ENCODE measurements around the gene TNFRSF19. TPM values are rescaled to one million over a fixed set of nuclear protein-coding genes. Genes with fewer than 3 reads are reported as not detected.

TNFRSF19 gene
- total and polyA plus RNA-seq, 2 of the 13 experiments (the other 11 are each of a cell fraction or from before 2014, with no cell fraction given), result 75.3 to 77.7 TPM

GRCh38 chr13:23627410-23627809 is 57.2 kb downstream of the TNFRSF19 start:
- no peak overlapping the region for H2AFZ ChIP-seq (ENCODE audit: low read length)
- H3K27me3 ChIP-seq (ENCODE audit: control insufficient read depth in 1 of 2, insufficient read depth in 2 of 2, low read length in 2 of 2), result no peaks in the 10 kb centered on the region
- ChIA-PET CTCF (ENCODE audit: low intra/inter-chr PET ratio, low total read pairs) (no interaction called here), POLR2A (interaction anchor here (1.0 kb wide), 1 partner anchor 27 kb away, joined by 3 read pairs; no protein-coding TSS in a partner anchor)
- no peaks in the 10 kb centered on the region for H3K9me3 ChIP-seq (ENCODE audit: low read length)
- peaks cover 65% of the 10 kb centered on the region for H3K4me1 ChIP-seq (ENCODE audit: insufficient read depth, low read length)
- H4K20me1 ChIP-seq (ENCODE audit: insufficient read depth, low read length), result no peaks in the 10 kb centered on the region
- TF ChIP-seq STAG1 (CRISPR knock-in tag; IDR thresholded peaks at IDR 0.05), result no peak
- H3K36me3 ChIP-seq (replicated peaks in 1 of 2; ENCODE audit: control insufficient read depth in 1 of 2, insufficient read depth in 2 of 2, low read length in 2 of 2), result peaks cover 8 to 33% of the 10 kb centered on the region in 2 experiments
- no peak for ATAC-seq
- intact Hi-C loops (cut with micrococcal nuclease; ENCODE audit: unreplicated experiment), result loop anchor here (5.0 kb wide), 1 partner anchor 55 kb away; the partner anchor contains the start of gene TNFRSF19
- no peak overlapping the region for H3K27ac ChIP-seq (ENCODE audit: extremely low read length, insufficient read depth, low read length)
- DNase-seq (ENCODE audit: low spot score), result no peak
- no peak overlapping the region for H3K4me2 ChIP-seq (ENCODE audit: low read depth, low read length)
- WGBS (ENCODE audit: low lambda C conversion rate), result 97% methylated on average over 8 of the region's 8 CpGs
- peaks cover 30% of the 10 kb centered on the region for H3K79me2 ChIP-seq (ENCODE audit: insufficient read depth, low read length)
- H3K9ac ChIP-seq (ENCODE audit: insufficient read depth, low read depth, low read length), result no peak overlapping the region
- in situ Hi-C loops (cut with HindIII; ENCODE audit: extremely low pct_ligation_motif_present, low pct_unique_long_range_greater_than_20kb), result no loop called here
- FAIRE-seq, result no peak
- no TSS peak for BruUV-seq (replicated peaks)
- H3K4me3 ChIP-seq (replicated peaks in 1 of 3; ENCODE audit: insufficient read depth in 1 of 3, low read depth in 2 of 3, low read length in 3 of 3), result no peak overlapping the region

DNA sequence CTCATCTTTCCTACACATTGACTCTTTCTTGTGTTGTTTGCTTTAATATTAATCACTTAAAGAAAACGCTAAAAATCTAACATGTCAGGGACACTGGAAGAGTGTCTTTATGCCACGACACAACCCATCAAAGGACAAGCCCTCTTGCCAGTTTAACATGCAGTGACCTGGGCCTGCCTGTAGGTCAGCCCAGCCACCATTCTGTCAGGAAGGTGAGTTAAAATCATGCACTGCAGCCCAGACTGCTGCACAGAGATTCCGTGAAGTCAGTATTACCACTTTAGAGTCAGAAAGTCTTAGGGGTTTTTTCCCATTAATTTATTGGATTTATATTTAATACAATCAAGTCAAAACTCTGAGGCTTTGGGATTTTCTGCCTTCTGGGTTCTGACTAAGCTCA is 58.0 kb downstream of the TNFRSF19 start:
- ATAC-seq (0 out of 3 replicates have a peak, but pooled peaks have one; percentile 12), DNase-seq (ENCODE audit: low spot score) (no peak), FAIRE-seq (no peak)
- Histone ChIP-seq H3K27ac (ENCODE audit: extremely low read length, insufficient read depth, low read length) (no peak overlapping the region), H3K36me3 (replicated peaks in 1 of 2; ENCODE audit: control insufficient read depth in 1 of 2, insufficient read depth in 2 of 2, low read length in 2 of 2) (peaks cover 8 to 27% of the 10 kb centered on the region in 2 experiments), H4K20me1 (ENCODE audit: insufficient read depth, low read length) (no peaks in the 10 kb centered on the region), H2AFZ (ENCODE audit: low read length) (no peak overlapping the region), H3K4me3 (replicated peaks in 1 of 3; ENCODE audit: insufficient read depth in 1 of 3, low read depth in 2 of 3, low read length in 3 of 3) (no peak overlapping the region), H3K4me2 (ENCODE audit: low read depth, low read length) (no peak overlapping the region), H3K79me2 (ENCODE audit: insufficient read depth, low read length) (peaks cover 28% of the 10 kb centered on the region), H3K4me1 (ENCODE audit: insufficient read depth, low read length) (peaks cover 74% of the 10 kb centered on the region), H3K27me3 (ENCODE audit: control insufficient read depth in 1 of 2, insufficient read depth in 2 of 2, low read length in 2 of 2) (no peaks in the 10 kb centered on the region), H3K9me3 (ENCODE audit: low read length) (no peaks in the 10 kb centered on the region), H3K9ac (ENCODE audit: insufficient read depth, low read depth, low read length) (no peak overlapping the region)
- 79% methylated on average over 3 of the region's 3 CpGs for WGBS (ENCODE audit: low lambda C conversion rate)
- ChIA-PET POLR2A (interaction anchor here (1.3 to 5.7 kb wide), 4 partner anchors 13 to 58 kb away, joined by 5 to 90 read pairs (median 32); partner anchors contain the start of gene TNFRSF19), CTCF (ENCODE audit: low intra/inter-chr PET ratio, low total read pairs) (no interaction called here)
- in situ Hi-C loops (cut with HindIII; ENCODE audit: extremely low pct_ligation_motif_present, low pct_unique_long_range_greater_than_20kb) (no loop called here), intact Hi-C loops (cut with micrococcal nuclease; ENCODE audit: unreplicated experiment) (loop anchor here (5.0 kb wide), 1 partner anchor 56 kb away; the partner anchor contains the start of gene TNFRSF19)
- BruUV-seq (replicated peaks), result TSS peak; percentile 24
- TF ChIP-seq ZNF234 (CRISPR knock-in tag; conservative IDR thresholded peaks at IDR 0.05), result no peak
- no peak for TF ChIP-seq TCF7L2 (IDR thresholded peaks at IDR 0.05; ENCODE audit: low read depth, low read length)
- TF ChIP-seq POGK (CRISPR knock-in tag; conservative IDR thresholded peaks at IDR 0.05), result no peak
- no peak for TF ChIP-seq IKZF1 (IDR thresholded peaks at IDR 0.05)
- TF ChIP-seq POGZ (CRISPR knock-in tag; IDR thresholded peaks at IDR 0.05), result no peak
- TF ChIP-seq ZNF562 (CRISPR knock-in tag; IDR thresholded peaks at IDR 0.05; ENCODE audit: borderline replicate concordance), result no peak
- no peak for TF ChIP-seq ZNF253 (CRISPR knock-in tag; IDR thresholded peaks at IDR 0.05; ENCODE audit: borderline replicate concordance)
- TF ChIP-seq RBAK (CRISPR knock-in tag; IDR thresholded peaks at IDR 0.05), result no peak
- TF ChIP-seq, protein P1, sequence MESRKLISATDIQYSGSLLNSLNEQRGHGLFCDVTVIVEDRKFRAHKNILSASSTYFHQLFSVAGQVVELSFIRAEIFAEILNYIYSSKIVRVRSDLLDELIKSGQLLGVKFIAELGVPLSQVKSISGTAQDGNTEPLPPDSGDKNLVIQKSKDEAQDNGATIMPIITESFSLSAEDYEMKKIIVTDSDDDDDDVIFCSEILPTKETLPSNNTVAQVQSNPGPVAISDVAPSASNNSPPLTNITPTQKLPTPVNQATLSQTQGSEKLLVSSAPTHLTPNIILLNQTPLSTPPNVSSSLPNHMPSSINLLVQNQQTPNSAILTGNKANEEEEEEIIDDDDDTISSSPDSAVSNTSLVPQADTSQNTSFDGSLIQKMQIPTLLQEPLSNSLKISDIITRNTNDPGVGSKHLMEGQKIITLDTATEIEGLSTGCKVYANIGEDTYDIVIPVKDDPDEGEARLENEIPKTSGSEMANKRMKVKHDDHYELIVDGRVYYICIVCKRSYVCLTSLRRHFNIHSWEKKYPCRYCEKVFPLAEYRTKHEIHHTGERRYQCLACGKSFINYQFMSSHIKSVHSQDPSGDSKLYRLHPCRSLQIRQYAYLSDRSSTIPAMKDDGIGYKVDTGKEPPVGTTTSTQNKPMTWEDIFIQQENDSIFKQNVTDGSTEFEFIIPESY (CRISPR knock-in tag; IDR thresholded peaks at IDR 0.05), result no peak
